GM08714 (cell line): ENCODE results near the gene TTLL10.

Experiments used
- H3K4me3 ChIP-seq: fragments of 200-500 bp; sonication (Bioruptor generic); 2 replicates; pipeline ENCODE4 v1.5.1; 2014; ENCODE audit warnings: mild to moderate bottlenecking, low read length, inconsistent platforms
- ZNF274 ChIP-seq: IDR thresholded peaks from 2 replicates; pipeline ENCODE4 v1.6.1; 2012; ENCODE audit warnings: mild to moderate bottlenecking, low read depth, low read length

TTLL10 gene

GRCh38 chr1:1178794-1179331 lies 5.2 kb downstream of the TTLL10 start:
- TF ChIP-seq ZNF274, result no peak

GRCh38 chr1:1179346-1179982 lies 5.8 kb downstream of the TTLL10 start:
- TF ChIP-seq ZNF274, result no peak
- no peak overlapping the region for H3K4me3 ChIP-seq

More at GRCh38 chr1:1178794-1179331, 5.2 kb downstream of the TTLL10 start:
- no peak overlapping the region for H3K4me3 ChIP-seq

- TF ChIP-seq ZNF274, result no peak
- H3K4me3 ChIP-seq, result no peak overlapping the region
Observed at GRCh38 chr1:1179983-1180861, 6.5 kb downstream of the TTLL10 start.

- no peak for TF ChIP-seq ZNF274
- no peak overlapping the region for H3K4me3 ChIP-seq
Observed at GRCh38 chr1:1181129-1181937, 7.7 kb downstream of the TTLL10 start.

GRCh38 chr1:1181938-1182410 lies 8.3 kb downstream of the TTLL10 start:
- H3K4me3 ChIP-seq, result no peak overlapping the region
- TF ChIP-seq ZNF274, result no peak

GRCh38 chr1:1182491-1183220 lies 9.0 kb downstream of the TTLL10 start:
- no peak for TF ChIP-seq ZNF274

GRCh38 chr1:1183221-1183747 lies 9.6 kb downstream of the TTLL10 start:
- H3K4me3 ChIP-seq, result no peak overlapping the region
- TF ChIP-seq ZNF274, result no peak

More at GRCh38 chr1:1182491-1183220, 9.0 kb downstream of the TTLL10 start:
- no peak overlapping the region for H3K4me3 ChIP-seq

GRCh38 chr1:1183833-1184775 lies 10.4 kb downstream of the TTLL10 start:
- H3K4me3 ChIP-seq, result no peak overlapping the region
- no peak for TF ChIP-seq ZNF274

- no peak overlapping the region for H3K4me3 ChIP-seq
- TF ChIP-seq ZNF274, result no peak
Observed at GRCh38 chr1:1185101-1185765, 11.6 kb downstream of the TTLL10 start.

- no peak for TF ChIP-seq ZNF274
- H3K4me3 ChIP-seq, result no peak overlapping the region
Observed at GRCh38 chr1:1187938-1188337, 14.3 kb downstream of the TTLL10 start.

- no peak overlapping the region for H3K4me3 ChIP-seq
- no peak for TF ChIP-seq ZNF274
Observed at GRCh38 chr1:1189111-1189510, 15.4 kb downstream of the TTLL10 start.

GRCh38 chr1:1191734-1192133 lies 18.1 kb downstream of the TTLL10 start:
- no peak overlapping the region for H3K4me3 ChIP-seq
- TF ChIP-seq ZNF274, result no peak
